PC-9 (cell line): Measurements from ENCODE around the gene PDLIM7. TPM values are rescaled to one million over a fixed set of nuclear protein-coding genes. Genes with fewer than 3 reads are reported as not detected.
A peak's percentile ranks its signal among the peaks of the same experiment; 100 is the strongest.

Source experiments
- BruUV-seq: library from RNA; stranded (reverse); fragments of 400-500 nt; replicated peaks from 2 replicates; lab custom pipeline; 2021; lab: Mats Ljungman, UMichigan
- CTCF ChIA-PET: fragments of 300-600 bp; sonication (Branson Sonifier 250); formaldehyde crosslinking; loops from one replicate; lab custom pipeline; 2022; ENCODE audit warnings: antibody characterized with exemption; lab: Charles Lee
- POLR2A ChIA-PET: fragments of 300-600 bp; sonication (Branson Sonifier 250); formaldehyde crosslinking; loops from one replicate; lab custom pipeline; 2022; ENCODE audit warnings: antibody characterized with exemption; ENCODE audit not compliant: unreplicated experiment; lab: Charles Lee
- DNase-seq, 2 experiments: peaks; one replicate each; pipeline versions ENCODE4 v3.0.0 to v3.0.0-alpha.2; 2015 to 2022; ENCODE audit warnings: mixed read lengths in 1 of 2
- H2AFZ ChIP-seq: fragments of 200-600 bp; sonication (generic); 2 replicates; pipeline ENCODE4 v1.8.1; 2017; ENCODE audit warnings: antibody characterized with exemption
- H3F3A ChIP-seq: fragments of 200-600 bp; sonication (generic); 2 replicates; pipeline ENCODE4 v1.8.1; 2017; ENCODE audit warnings: antibody characterized with exemption, mild to moderate bottlenecking, low read depth; ENCODE audit not compliant: insufficient read depth
- H3K27ac ChIP-seq: fragments of 200-600 bp; sonication (generic); 2 replicates; pipeline ENCODE4 v1.6.1; 2016; ENCODE audit warnings: mixed run types
- H3K27me3 ChIP-seq: fragments of 200-600 bp; sonication (generic); 2 replicates; pipeline ENCODE4 v1.6.1; 2016; ENCODE audit warnings: low read depth, mixed run types; ENCODE audit not compliant: insufficient read depth
- H3K36me3 ChIP-seq: fragments of 200-600 bp; sonication (generic); 2 replicates; pipeline ENCODE4 v1.6.1; 2016; ENCODE audit warnings: low read depth, mixed run types
- H3K4me1 ChIP-seq: fragments of 200-600 bp; sonication (generic); replicated peaks from 2 replicates; pipeline ENCODE4 v1.6.1; 2016; ENCODE audit warnings: mixed run types; ENCODE audit not compliant: insufficient read depth
- H3K4me2 ChIP-seq: fragments of 200-600 bp; sonication (generic); 2 replicates; pipeline ENCODE4 v1.6.1; 2017; ENCODE audit warnings: mixed run types
- H3K4me3 ChIP-seq: fragments of 200-600 bp; sonication (generic); 2 replicates; pipeline ENCODE4 v1.6.1; 2016; ENCODE audit warnings: mixed run types
- H3K79me2 ChIP-seq: fragments of 200-600 bp; sonication (generic); 2 replicates; pipeline ENCODE4 v1.6.1; 2017; ENCODE audit warnings: low read depth, mixed run types
- H3K9me2 ChIP-seq: fragments of 200-600 bp; sonication (generic); 2 replicates; pipeline ENCODE4 v1.8.1; 2017; ENCODE audit warnings: mild to moderate bottlenecking; ENCODE audit not compliant: insufficient read depth
- H3K9me3 ChIP-seq: fragments of 200-600 bp; sonication (generic); 2 replicates; pipeline ENCODE4 v1.8.1; 2016; ENCODE audit warnings: low read depth; ENCODE audit not compliant: insufficient read depth
- H4K20me1 ChIP-seq: fragments of 200-600 bp; sonication (generic); 2 replicates; pipeline ENCODE4 v1.8.1; 2017; ENCODE audit not compliant: insufficient read depth
- EZH2 ChIP-seq: fragments of 200-600 bp; sonication (generic); IDR thresholded peaks from 2 replicates; pipeline ENCODE4 v1.8.0; 2017; ENCODE audit warnings: antibody characterized with exemption, low read depth
- intact Hi-C: fragments of 100-400 bp; cut with micrococcal nuclease; formaldehyde crosslinking; loops from one replicate; pipeline ENCODE4 v1.10.0; 2022; ENCODE audit not compliant: unreplicated experiment
- total RNA-seq: library from RNA; stranded (reverse); gene quantifications from 2 replicates; pipeline ENCODE4 v1.2.3, GENCODE V29; 2021
- TF ChIP-seq, protein P1 (sequence below): fragments of 200-600 bp; sonication (generic); conservative IDR thresholded peaks from 2 replicates; pipeline ENCODE4 v1.6.1; 2017; ENCODE audit warnings: mixed run types, antibody characterized with exemption, mild to moderate bottlenecking, moderate library complexity

The PDLIM7 gene
- total RNA-seq, 1 experiment from 2014 or later, result 167 TPM

DNA sequence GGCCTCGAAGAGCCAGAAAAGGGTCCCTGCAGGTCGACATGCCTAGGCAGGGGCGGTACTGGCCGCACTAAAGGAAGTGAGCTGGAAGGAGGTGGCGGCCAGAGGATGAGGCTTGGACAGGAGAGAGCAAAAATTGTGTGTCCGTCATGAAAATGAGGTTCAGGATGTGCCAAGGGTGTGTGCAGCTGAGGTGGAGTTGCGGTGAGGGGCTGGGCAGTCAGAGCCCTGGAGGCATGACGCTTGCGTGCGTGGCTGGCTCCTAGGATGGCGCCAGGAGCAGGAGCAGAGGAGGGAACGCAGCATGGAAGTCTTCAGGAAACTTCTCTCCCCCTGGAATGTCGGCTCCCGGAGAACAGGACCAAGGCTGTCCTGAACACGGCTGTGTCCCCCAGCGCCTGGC is 5.5 kb upstream of the PDLIM7 start:
- ChIA-PET POLR2A (interaction anchor here (0.7 kb wide), 1 partner anchor 77 kb away, joined by 4 read pairs; no protein-coding TSS in a partner anchor), CTCF (no interaction called here)
- H4K20me1 ChIP-seq, result no peaks in the 10 kb centered on the region
- intact Hi-C loops, result no loop called here
- H3F3A ChIP-seq, result peaks cover 12% of the 10 kb centered on the region; the same call in 1 of the 2 replicates
- H2AFZ ChIP-seq, result no peak overlapping the region
- no TSS peak for BruUV-seq
- H3K36me3 ChIP-seq, result no peaks in the 10 kb centered on the region
- no peaks in the 10 kb centered on the region for H3K9me3 ChIP-seq
- peaks cover 5% of the 10 kb centered on the region; the same call in 1 of the 2 replicates for H3K4me1 ChIP-seq
- H3K9me2 ChIP-seq, result no peaks in the 10 kb centered on the region
- no peak for TF ChIP-seq EZH2
- TF ChIP-seq, protein P1, sequence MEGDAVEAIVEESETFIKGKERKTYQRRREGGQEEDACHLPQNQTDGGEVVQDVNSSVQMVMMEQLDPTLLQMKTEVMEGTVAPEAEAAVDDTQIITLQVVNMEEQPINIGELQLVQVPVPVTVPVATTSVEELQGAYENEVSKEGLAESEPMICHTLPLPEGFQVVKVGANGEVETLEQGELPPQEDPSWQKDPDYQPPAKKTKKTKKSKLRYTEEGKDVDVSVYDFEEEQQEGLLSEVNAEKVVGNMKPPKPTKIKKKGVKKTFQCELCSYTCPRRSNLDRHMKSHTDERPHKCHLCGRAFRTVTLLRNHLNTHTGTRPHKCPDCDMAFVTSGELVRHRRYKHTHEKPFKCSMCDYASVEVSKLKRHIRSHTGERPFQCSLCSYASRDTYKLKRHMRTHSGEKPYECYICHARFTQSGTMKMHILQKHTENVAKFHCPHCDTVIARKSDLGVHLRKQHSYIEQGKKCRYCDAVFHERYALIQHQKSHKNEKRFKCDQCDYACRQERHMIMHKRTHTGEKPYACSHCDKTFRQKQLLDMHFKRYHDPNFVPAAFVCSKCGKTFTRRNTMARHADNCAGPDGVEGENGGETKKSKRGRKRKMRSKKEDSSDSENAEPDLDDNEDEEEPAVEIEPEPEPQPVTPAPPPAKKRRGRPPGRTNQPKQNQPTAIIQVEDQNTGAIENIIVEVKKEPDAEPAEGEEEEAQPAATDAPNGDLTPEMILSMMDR, result no peak
- H3K79me2 ChIP-seq, result no peaks in the 10 kb centered on the region
- no peak overlapping the region for H3K4me2 ChIP-seq
- no peak overlapping the region for H3K27ac ChIP-seq
- DNase-seq, result no peak
- no peaks in the 10 kb centered on the region for H3K27me3 ChIP-seq
- H3K4me3 ChIP-seq, result no peak overlapping the region

DNA sequence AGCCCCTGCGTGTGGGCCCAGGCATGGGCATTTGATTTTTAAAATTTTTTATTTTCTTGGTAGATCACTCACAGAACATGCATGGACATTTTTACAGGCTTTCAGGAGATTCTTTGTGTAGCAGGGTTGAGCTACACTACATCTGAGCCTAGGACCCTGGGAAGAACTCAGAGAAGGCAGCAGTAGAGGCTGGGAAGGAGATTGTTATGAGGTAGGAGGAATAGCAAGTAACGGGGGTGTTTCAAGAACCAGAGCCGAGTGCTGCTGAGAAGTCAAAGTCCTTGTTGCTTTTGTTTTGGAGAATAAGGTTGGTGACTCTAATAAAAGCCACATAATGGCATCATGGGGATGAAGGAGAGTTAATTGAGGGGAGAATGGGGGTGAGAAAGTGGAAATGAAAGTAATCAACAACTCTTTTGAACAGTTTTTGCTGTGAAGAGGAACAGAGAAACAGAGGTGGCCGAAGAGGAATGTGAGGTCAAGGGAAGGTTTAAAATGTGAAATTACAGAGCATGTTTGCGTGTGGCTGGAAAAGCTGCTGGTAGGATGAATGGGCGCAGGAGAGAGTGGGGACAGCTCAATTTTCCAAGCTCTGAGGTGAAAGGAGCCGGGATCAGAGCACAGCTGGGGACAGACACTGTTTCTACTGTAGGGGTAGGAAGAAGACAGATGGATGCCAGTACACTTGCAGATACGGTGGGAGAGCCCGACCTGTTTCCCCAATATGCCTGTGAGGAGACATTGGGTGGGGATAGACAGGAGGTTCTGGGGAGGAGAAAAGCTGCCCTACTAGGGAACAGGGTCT is 4.7 kb upstream of the PDLIM7 start:
- H3K79me2 ChIP-seq, result no peaks in the 10 kb centered on the region
- ChIA-PET POLR2A (interaction anchor here (0.6 to 0.7 kb wide), 2 partner anchors 76 to 112 kb away, joined by 4 read pairs; no protein-coding TSS in a partner anchor), CTCF (interaction anchor here (0.5 to 1.5 kb wide), 5 partner anchors 28 to 139 kb away, joined by 3 to 9 read pairs (median 4); partner anchors contain the start of gene GRK6)
- intact Hi-C loops, result loop anchor here (1.0 to 2.0 kb wide), 5 partner anchors 47 to 388 kb away; no protein-coding TSS in a partner anchor
- no peak overlapping the region for H3K4me2 ChIP-seq
- H3K4me3 ChIP-seq, result no peak overlapping the region
- TF ChIP-seq, protein P1, result no peak
- TF ChIP-seq EZH2, result no peak
- H3F3A ChIP-seq, result peaks cover 12% of the 10 kb centered on the region; the same call in 1 of the 2 replicates
- no peak overlapping the region for H3K27ac ChIP-seq
- H3K9me2 ChIP-seq, result no peaks in the 10 kb centered on the region
- no TSS peak for BruUV-seq
- no peaks in the 10 kb centered on the region for H3K9me3 ChIP-seq
- H2AFZ ChIP-seq, result no peak overlapping the region
- DNase-seq, result no peak
- H3K27me3 ChIP-seq, result no peaks in the 10 kb centered on the region
- peaks cover 6% of the 10 kb centered on the region; the same call in 1 of the 2 replicates for H3K4me1 ChIP-seq
- no peaks in the 10 kb centered on the region for H3K36me3 ChIP-seq
- H4K20me1 ChIP-seq, result no peaks in the 10 kb centered on the region

DNA sequence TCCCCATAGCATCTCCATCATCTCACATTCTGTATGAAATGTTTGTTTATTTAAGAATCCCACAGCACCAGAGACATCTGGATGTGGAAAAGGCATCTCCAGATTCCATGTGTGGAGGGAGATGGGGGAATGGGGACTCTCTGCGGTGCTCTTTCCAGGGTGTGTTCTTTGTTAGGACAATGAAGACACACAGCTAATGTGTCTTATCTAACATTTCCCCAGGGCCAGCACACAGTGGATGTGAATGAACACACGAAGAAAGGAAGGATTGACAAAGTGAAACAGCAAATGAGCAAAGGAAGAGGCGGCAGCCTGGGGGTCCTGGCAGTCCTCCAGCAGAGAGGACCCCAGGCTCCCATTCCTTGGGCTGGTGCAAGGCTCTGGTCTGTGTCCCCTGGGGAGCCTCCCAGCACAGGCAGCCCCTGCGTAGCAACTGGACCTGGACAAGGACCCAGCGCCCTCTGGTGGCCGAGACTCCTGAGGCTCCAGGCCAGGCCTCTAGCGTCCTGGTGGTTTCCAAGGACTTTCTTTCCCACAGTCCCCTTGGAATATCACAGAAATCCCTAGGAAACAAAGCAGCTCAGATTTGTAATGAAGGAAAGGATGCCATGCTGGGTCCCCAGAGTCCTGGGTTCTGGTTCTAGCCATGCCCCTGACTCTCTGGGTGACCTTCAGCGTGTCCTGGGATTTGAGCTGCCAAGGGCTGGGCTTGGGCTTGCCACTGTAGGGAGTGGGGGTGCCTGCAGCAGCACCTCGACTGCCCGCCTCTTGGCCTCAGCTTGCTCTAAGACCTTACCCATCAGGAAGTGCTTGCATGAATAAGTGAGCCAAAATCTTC is 3.5 kb upstream of the PDLIM7 start:
- intact Hi-C loops, result loop anchor here (1.0 to 2.0 kb wide), 5 partner anchors 46 to 387 kb away; no protein-coding TSS in a partner anchor
- Histone ChIP-seq H3K4me3 (no peak overlapping the region), H3K79me2 (peaks cover 5% of the 10 kb centered on the region), H3K36me3 (no peaks in the 10 kb centered on the region), H3K27ac (no peak overlapping the region), H3K4me1 (peaks cover 10% of the 10 kb centered on the region), H3K27me3 (no peaks in the 10 kb centered on the region), H3K9me3 (no peaks in the 10 kb centered on the region), H3F3A (peaks cover 17% of the 10 kb centered on the region; the same call in 1 of the 2 replicates), H2AFZ (no peak overlapping the region), H4K20me1 (no peaks in the 10 kb centered on the region), H3K9me2 (no peaks in the 10 kb centered on the region), H3K4me2 (no peak overlapping the region)
- BruUV-seq, result no TSS peak
- ChIA-PET POLR2A (no interaction called here), CTCF (interaction anchor here (0.5 to 1.5 kb wide), 7 partner anchors 27 to 487 kb away, joined by 3 to 9 read pairs (median 4); partner anchors contain the start of gene GRK6)
- TF ChIP-seq EZH2, result no peak
- TF ChIP-seq, protein P1, result peak; percentile 91
- peak; percentile 63 to 86 for DNase-seq
